Keratinocyte (primary cell): ENCODE data around the gene RRAD. TPM values are rescaled to one million over a fixed set of nuclear protein-coding genes. Genes with fewer than 3 reads are reported as not detected.

Source experiments
- DNase-seq: peaks from one replicate; pipeline ENCODE4 v3.0.0-alpha.2; 2011; ENCODE audit warnings: low read depth, missing footprints, low spot score
- FAIRE-seq: peaks from 2 replicates; lab custom pipeline; 2011; peaks lifted over from hg19 to GRCh38; lab: Jason Lieb, UNC
- H2AFZ ChIP-seq: 2 replicates; pipeline ENCODE4 v1.6.0; 2012; ENCODE audit warnings: low read length, control low read depth, inconsistent platforms; ENCODE audit not compliant: control insufficient read depth
- H3K27ac ChIP-seq: 2 replicates; pipeline ENCODE4 v1.5.1; 2011; ENCODE audit warnings: low read length; ENCODE audit not compliant: control insufficient read depth, insufficient read depth
- H3K27me3 ChIP-seq: 3 replicates; pipeline ENCODE4 v1.6.0; 2011; ENCODE audit warnings: low read length; ENCODE audit not compliant: control insufficient read depth, insufficient read depth; ENCODE audit errors: extremely low read depth
- H3K36me3 ChIP-seq, 2 experiments: 2 replicates in 1 of 2; 3 replicates in 1 of 2; pipeline ENCODE4 v1.5.1; 2011; ENCODE audit warnings: low read length in 2 of 2, mild to moderate bottlenecking in 1 of 2; ENCODE audit not compliant: control insufficient read depth in 2 of 2, insufficient read depth in 2 of 2; ENCODE audit errors: extremely low read depth in 1 of 2
- H3K4me1 ChIP-seq: 3 replicates; pipeline ENCODE4 v1.5.1; 2011; ENCODE audit warnings: low read length; ENCODE audit not compliant: control insufficient read depth, insufficient read depth; ENCODE audit errors: extremely low read depth
- H3K4me2 ChIP-seq: 3 replicates; pipeline ENCODE4 v1.6.0; 2011; ENCODE audit warnings: low read depth, low read length; ENCODE audit not compliant: control insufficient read depth, insufficient read depth; ENCODE audit errors: extremely low read depth
- H3K4me3 ChIP-seq, 3 experiments: fragments of 200-600 bp in 1 of 3; sonication (generic) in 1 of 3; 2 replicates in 2 of 3; 3 replicates in 1 of 3; pipeline ENCODE4 v1.5.1; 2011 to 2016; ENCODE audit warnings: low read length in 3 of 3, mild to moderate bottlenecking in 3 of 3, control low read depth in 2 of 3, inconsistent platforms in 1 of 3, low read depth in 1 of 3, mixed read lengths in 1 of 3, mixed run types in 1 of 3, moderate library complexity in 1 of 3; ENCODE audit not compliant: control insufficient read depth in 2 of 3, insufficient read depth in 2 of 3; ENCODE audit errors: extremely low read depth in 1 of 3
- H3K79me2 ChIP-seq: 2 replicates; pipeline ENCODE4 v1.6.0; 2012; ENCODE audit warnings: low read length; ENCODE audit not compliant: control insufficient read depth, insufficient read depth
- H3K9ac ChIP-seq: 3 replicates; pipeline ENCODE4 v1.6.0; 2011; ENCODE audit warnings: low read length; ENCODE audit not compliant: control insufficient read depth, insufficient read depth; ENCODE audit errors: extremely low read depth
- H3K9me1 ChIP-seq: 3 replicates; pipeline ENCODE4 v1.6.0; 2011; ENCODE audit warnings: low read length; ENCODE audit not compliant: control insufficient read depth, insufficient read depth; ENCODE audit errors: extremely low read depth
- H3K9me3 ChIP-seq: 2 replicates; pipeline ENCODE4 v1.5.1; 2012; ENCODE audit warnings: low read depth, low read length; ENCODE audit not compliant: control insufficient read depth
- H4K20me1 ChIP-seq: 3 replicates; pipeline ENCODE4 v1.6.0; 2011; ENCODE audit warnings: low read length; ENCODE audit not compliant: control insufficient read depth, insufficient read depth; ENCODE audit errors: extremely low read depth
- CTCF ChIP-seq, 3 experiments: IDR thresholded peaks in 1 of 3; conservative IDR thresholded peaks in 1 of 3; optimal IDR thresholded peaks in 1 of 3; 2 replicates in 2 of 3; 3 replicates in 1 of 3; pipeline versions ENCODE3 to v1.5.1; 2011; ENCODE audit warnings: low read length in 3 of 3, mild to moderate bottlenecking in 3 of 3, moderate library complexity in 2 of 3, control low read depth in 1 of 3, inconsistent platforms in 1 of 3; ENCODE audit not compliant: insufficient read depth in 2 of 3; ENCODE audit errors: extremely low read depth in 1 of 3
- EZH2 ChIP-seq: IDR thresholded peaks from one replicate; pipeline ENCODE4 v1.6.1; 2012; ENCODE audit warnings: inconsistent platforms, mild to moderate bottlenecking, low read length, moderate library complexity
- dilution Hi-C: fragments of 300-500 bp; cut with MboI; formaldehyde crosslinking; loops from one replicate; pipeline ENCODE4 v1.7.0; 2020; ENCODE audit warnings: low sequenced_read_pairs; ENCODE audit not compliant: extremely low pct_ligation_motif_present
- polyA plus RNA-seq, 5 experiments: library from polyadenylated mRNA; depleted of rRNA in 3 of 5; stranded (reverse) in 3 of 5; stranded (forward) in 1 of 5; unstranded in 1 of 5; fragments of >200 nt; gene quantifications; 1 replicate in 1 of 5; 2 replicates in 3 of 5; 3 replicates in 1 of 5; pipeline versions ENCODE4 v1.2.1 to v1.2.3, GENCODE V29; 2011 to 2012; ENCODE audit warnings: missing spikeins in 2 of 5, low read depth in 1 of 5, low replicate concordance in 1 of 5

The RRAD gene
- polyA plus RNA-seq, 1 donor (not counting 4 experiments of a cell fraction or from before 2014, with no cell fraction given) = 2.7 TPM

DNA sequence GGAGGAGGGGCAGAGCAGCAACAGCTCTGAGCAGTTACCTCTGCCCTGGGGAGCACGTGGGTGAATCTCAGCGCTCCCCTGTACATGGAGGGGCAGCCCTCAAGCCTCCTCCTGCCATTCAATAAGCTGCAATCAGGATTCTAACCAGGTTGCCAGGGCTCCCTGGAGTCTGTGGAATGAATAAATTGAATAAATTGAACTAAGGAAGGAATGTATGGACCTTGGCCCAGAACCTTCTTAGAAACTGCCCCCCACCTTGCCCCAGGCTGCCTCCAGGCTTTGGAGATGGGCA is 5.1 kb downstream of the RRAD start:
- FAIRE-seq (no peak), DNase-seq (no peak)
- Histone ChIP-seq H3K4me3 (no peak overlapping the region), H4K20me1 (no peaks in the 10 kb centered on the region), H3K9me1 (no peaks in the 10 kb centered on the region), H3K36me3 (no peaks in the 10 kb centered on the region), H3K4me1 (peaks cover 3% of the 10 kb centered on the region), H3K79me2 (no peaks in the 10 kb centered on the region), H3K27ac (no peak overlapping the region), H3K4me2 (no peak overlapping the region), H3K27me3 (peaks cover 36% of the 10 kb centered on the region), H2AFZ (no peak overlapping the region), H3K9ac (no peak overlapping the region), H3K9me3 (no peaks in the 10 kb centered on the region)
- TF ChIP-seq CTCF (optimal IDR thresholded peaks at IDR 0.05 in 1 of 3, IDR thresholded peaks at IDR 0.05 in 1 of 3, conservative IDR thresholded peaks at IDR 0.05 in 1 of 3; ENCODE audit: extremely low read depth in 1 of 3, insufficient read depth in 2 of 3, low read length in 3 of 3) (no peak), EZH2 (no peak)
- dilution Hi-C loops = no loop called here

GRCh38 chr16:66919569-66920298 is 5.6 kb downstream of the RRAD start:
- Histone ChIP-seq H3K79me2 (no peaks in the 10 kb centered on the region), H3K4me2 (no peak overlapping the region), H3K9ac (no peak overlapping the region), H3K36me3 (no peaks in the 10 kb centered on the region), H3K9me3 (no peaks in the 10 kb centered on the region), H3K4me3 (no peak overlapping the region), H3K27ac (no peak overlapping the region), H3K9me1 (no peaks in the 10 kb centered on the region), H2AFZ (no peak overlapping the region), H3K27me3 (peaks cover 30% of the 10 kb centered on the region), H3K4me1 (peaks cover 3% of the 10 kb centered on the region), H4K20me1 (no peaks in the 10 kb centered on the region)
- DNase-seq = no peak
- no peak for FAIRE-seq
- dilution Hi-C loops = no loop called here
- TF ChIP-seq EZH2 (no peak), CTCF (optimal IDR thresholded peaks at IDR 0.05 in 1 of 3, IDR thresholded peaks at IDR 0.05 in 1 of 3, conservative IDR thresholded peaks at IDR 0.05 in 1 of 3; ENCODE audit: extremely low read depth in 1 of 3, insufficient read depth in 2 of 3, low read length in 3 of 3) (no peak)
